ENCODE data around the gene INHBC. TPM values are rescaled to one million over a fixed set of nuclear protein-coding genes. Genes with fewer than 3 reads are reported as not detected.

INHBC gene
- total RNA-seq, 1 experiment from 2014 or later = not detected

GRCh38 chr12:57451233-57451778 is 16.7 kb downstream of the INHBC start:
- TF ChIP-seq, protein P1, sequence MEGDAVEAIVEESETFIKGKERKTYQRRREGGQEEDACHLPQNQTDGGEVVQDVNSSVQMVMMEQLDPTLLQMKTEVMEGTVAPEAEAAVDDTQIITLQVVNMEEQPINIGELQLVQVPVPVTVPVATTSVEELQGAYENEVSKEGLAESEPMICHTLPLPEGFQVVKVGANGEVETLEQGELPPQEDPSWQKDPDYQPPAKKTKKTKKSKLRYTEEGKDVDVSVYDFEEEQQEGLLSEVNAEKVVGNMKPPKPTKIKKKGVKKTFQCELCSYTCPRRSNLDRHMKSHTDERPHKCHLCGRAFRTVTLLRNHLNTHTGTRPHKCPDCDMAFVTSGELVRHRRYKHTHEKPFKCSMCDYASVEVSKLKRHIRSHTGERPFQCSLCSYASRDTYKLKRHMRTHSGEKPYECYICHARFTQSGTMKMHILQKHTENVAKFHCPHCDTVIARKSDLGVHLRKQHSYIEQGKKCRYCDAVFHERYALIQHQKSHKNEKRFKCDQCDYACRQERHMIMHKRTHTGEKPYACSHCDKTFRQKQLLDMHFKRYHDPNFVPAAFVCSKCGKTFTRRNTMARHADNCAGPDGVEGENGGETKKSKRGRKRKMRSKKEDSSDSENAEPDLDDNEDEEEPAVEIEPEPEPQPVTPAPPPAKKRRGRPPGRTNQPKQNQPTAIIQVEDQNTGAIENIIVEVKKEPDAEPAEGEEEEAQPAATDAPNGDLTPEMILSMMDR (IDR thresholded peaks at IDR 0.05) = no peak
- TF ChIP-seq, protein P2, sequence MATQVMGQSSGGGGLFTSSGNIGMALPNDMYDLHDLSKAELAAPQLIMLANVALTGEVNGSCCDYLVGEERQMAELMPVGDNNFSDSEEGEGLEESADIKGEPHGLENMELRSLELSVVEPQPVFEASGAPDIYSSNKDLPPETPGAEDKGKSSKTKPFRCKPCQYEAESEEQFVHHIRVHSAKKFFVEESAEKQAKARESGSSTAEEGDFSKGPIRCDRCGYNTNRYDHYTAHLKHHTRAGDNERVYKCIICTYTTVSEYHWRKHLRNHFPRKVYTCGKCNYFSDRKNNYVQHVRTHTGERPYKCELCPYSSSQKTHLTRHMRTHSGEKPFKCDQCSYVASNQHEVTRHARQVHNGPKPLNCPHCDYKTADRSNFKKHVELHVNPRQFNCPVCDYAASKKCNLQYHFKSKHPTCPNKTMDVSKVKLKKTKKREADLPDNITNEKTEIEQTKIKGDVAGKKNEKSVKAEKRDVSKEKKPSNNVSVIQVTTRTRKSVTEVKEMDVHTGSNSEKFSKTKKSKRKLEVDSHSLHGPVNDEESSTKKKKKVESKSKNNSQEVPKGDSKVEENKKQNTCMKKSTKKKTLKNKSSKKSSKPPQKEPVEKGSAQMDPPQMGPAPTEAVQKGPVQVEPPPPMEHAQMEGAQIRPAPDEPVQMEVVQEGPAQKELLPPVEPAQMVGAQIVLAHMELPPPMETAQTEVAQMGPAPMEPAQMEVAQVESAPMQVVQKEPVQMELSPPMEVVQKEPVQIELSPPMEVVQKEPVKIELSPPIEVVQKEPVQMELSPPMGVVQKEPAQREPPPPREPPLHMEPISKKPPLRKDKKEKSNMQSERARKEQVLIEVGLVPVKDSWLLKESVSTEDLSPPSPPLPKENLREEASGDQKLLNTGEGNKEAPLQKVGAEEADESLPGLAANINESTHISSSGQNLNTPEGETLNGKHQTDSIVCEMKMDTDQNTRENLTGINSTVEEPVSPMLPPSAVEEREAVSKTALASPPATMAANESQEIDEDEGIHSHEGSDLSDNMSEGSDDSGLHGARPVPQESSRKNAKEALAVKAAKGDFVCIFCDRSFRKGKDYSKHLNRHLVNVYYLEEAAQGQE (IDR thresholded peaks at IDR 0.05; ENCODE audit: insufficient read depth in 1 of 2, low read depth in 2 of 2, low read length in 1 of 2) = no peak
- no peak for TF ChIP-seq TCF7L2 (IDR thresholded peaks at IDR 0.05; ENCODE audit: low read depth, low read length)
- TF ChIP-seq POLR2AphosphoS5 (IDR thresholded peaks at IDR 0.05; ENCODE audit: low read depth, low read length) = no peak
- no peak for TF ChIP-seq SIN3A (IDR thresholded peaks at IDR 0.05; ENCODE audit: borderline replicate concordance, insufficient read depth, low read depth, low read length)
- H3K4me1 ChIP-seq (ENCODE audit: control insufficient read depth, insufficient read depth, low read length) = no peaks in the 10 kb centered on the region
- H3K36me3 ChIP-seq (ENCODE audit: control insufficient read depth, insufficient read depth, low read length) = no peaks in the 10 kb centered on the region
- intact Hi-C loops (cut with micrococcal nuclease; ENCODE audit: unreplicated experiment) (loop anchor here (5.0 kb wide), 1 partner anchor 189 kb away; no protein-coding TSS in a partner anchor), in situ Hi-C loops (cut with HindIII; ENCODE audit: low pct_unique_long_range_greater_than_20kb, low sequenced_read_pairs) (no loop called here)
- POLR2A ChIA-PET = no interaction called here
- DNase-seq (ENCODE audit: low read depth, low spot score) (no peak), ATAC-seq (no peak)
- H3K9me3 ChIP-seq (ENCODE audit: control insufficient read depth, insufficient read depth, low read depth, low read length) = no peaks in the 10 kb centered on the region
- no TSS peak for BruUV-seq (replicated peaks)
- no peak overlapping the region for H3K27ac ChIP-seq (ENCODE audit: low read length)
- H3K27me3 ChIP-seq (ENCODE audit: control insufficient read depth, insufficient read depth, low read length) = no peaks in the 10 kb centered on the region
- no peak overlapping the region for H3K4me3 ChIP-seq (ENCODE audit: low read depth in 2 of 2, low read length in 2 of 2)
- CTCF ChIA-PET = interaction anchor here (1.9 to 3.2 kb wide), 2 partner anchors 143 to 187 kb away, joined by 11 to 54 read pairs; no protein-coding TSS in a partner anchor

DNA sequence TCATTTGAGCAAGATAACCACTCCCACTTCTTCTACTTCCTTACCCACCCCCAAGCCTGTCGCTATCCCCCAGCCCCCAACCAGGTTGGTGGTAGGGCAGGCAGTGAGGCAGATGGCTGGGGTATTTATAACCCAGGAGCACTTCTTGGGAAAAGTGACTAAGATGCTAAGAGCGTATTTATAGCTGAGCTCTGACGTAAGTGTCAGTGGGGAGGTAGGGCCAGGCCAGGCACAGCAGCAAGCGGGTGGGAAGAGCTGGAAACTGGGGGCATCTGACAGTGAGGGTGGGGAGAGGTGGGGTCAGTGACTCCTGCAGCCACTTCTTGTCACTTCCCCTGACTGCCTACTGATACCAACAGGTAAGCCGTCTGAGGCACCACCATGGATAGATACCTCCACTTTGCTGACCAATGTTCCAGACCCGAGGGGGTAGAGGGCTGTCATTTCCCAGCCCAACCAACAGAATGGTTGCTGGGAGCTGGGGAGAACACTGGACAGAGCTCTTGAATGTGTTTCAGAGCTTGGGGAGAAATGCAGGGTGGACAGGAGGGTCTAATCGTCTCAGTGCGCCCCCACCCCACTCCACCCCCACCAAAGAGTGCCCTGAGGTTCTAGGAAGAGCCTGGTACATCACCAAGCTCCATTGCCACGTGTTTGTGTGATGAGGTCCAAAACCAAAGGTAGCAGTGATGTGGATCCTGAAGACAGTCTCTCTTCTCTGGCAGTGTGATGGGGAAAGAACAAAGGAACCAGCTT is 17.8 kb downstream of the INHBC start:
- Histone ChIP-seq H3K4me1 (ENCODE audit: control insufficient read depth, insufficient read depth, low read length) (no peaks in the 10 kb centered on the region), H3K27me3 (ENCODE audit: control insufficient read depth, insufficient read depth, low read length) (no peaks in the 10 kb centered on the region), H3K36me3 (ENCODE audit: control insufficient read depth, insufficient read depth, low read length) (no peaks in the 10 kb centered on the region), H3K9me3 (ENCODE audit: control insufficient read depth, insufficient read depth, low read depth, low read length) (no peaks in the 10 kb centered on the region), H3K4me3 (ENCODE audit: low read depth in 2 of 2, low read length in 2 of 2) (no peak overlapping the region), H3K27ac (ENCODE audit: low read length) (no peak overlapping the region)
- intact Hi-C loops (cut with micrococcal nuclease; ENCODE audit: unreplicated experiment) = loop anchor here (2.0 to 5.0 kb wide), 2 partner anchors 146 to 190 kb away; no protein-coding TSS in a partner anchor
- ATAC-seq (peak; percentile 17; the same call in 1 of the 2 replicates), DNase-seq (ENCODE audit: low read depth, low spot score) (no peak)
- TF ChIP-seq, protein P1 (IDR thresholded peaks at IDR 0.05) = no peak
- no peak for TF ChIP-seq TCF7L2 (IDR thresholded peaks at IDR 0.05; ENCODE audit: low read depth, low read length)
- TF ChIP-seq SIN3A (IDR thresholded peaks at IDR 0.05; ENCODE audit: borderline replicate concordance, insufficient read depth, low read depth, low read length) = no peak
- no peak for TF ChIP-seq POLR2AphosphoS5 (IDR thresholded peaks at IDR 0.05; ENCODE audit: low read depth, low read length)
- TF ChIP-seq, protein P2 (IDR thresholded peaks at IDR 0.05; ENCODE audit: insufficient read depth in 1 of 2, low read depth in 2 of 2, low read length in 1 of 2) = no peak
- ChIA-PET CTCF (interaction anchor here (0.6 to 3.2 kb wide), 12 partner anchors 10 to 239 kb away, joined by 3 to 54 read pairs (median 3); partner anchors contain the start of gene STAC3), POLR2A (interaction anchor here (0.6 kb wide), 1 partner anchor 192 kb away, joined by 3 read pairs; no protein-coding TSS in a partner anchor)
- no TSS peak for BruUV-seq (replicated peaks)
- in situ Hi-C loops (cut with HindIII; ENCODE audit: low pct_unique_long_range_greater_than_20kb, low sequenced_read_pairs) = no loop called here
